IPS-NIHi11 (cell line): ENCODE measurements around the gene EHD4.

Experiments
- DNase-seq: peaks from one replicate; pipeline ENCODE4 v3.0.0; 2012; ENCODE audit warnings: mixed read lengths, low spot score

The EHD4 gene

GRCh38 chr15:41881086-41881485, 91.3 kb downstream of the EHD4 start:
- no peak for DNase-seq

GRCh38 chr15:41880156-41880877, 92.0 kb downstream of the EHD4 start:
- no peak for DNase-seq

- no peak for DNase-seq
Measured at GRCh38 chr15:41879321-41879845, 93.0 kb downstream of the EHD4 start.

- no peak for DNase-seq
Measured at GRCh38 chr15:41878355-41878699, 94.0 kb downstream of the EHD4 start.

- DNase-seq, result peak; percentile 70
Measured at GRCh38 chr15:41877631-41878354, 94.6 kb downstream of the EHD4 start.

GRCh38 chr15:41876689-41877088, 95.7 kb downstream of the EHD4 start:
- no peak for DNase-seq

- no peak for DNase-seq
Measured at GRCh38 chr15:41876007-41876406, 96.3 kb downstream of the EHD4 start.

- no peak for DNase-seq
Measured at GRCh38 chr15:41874736-41875135, 97.6 kb downstream of the EHD4 start.

- DNase-seq, result no peak
Measured at GRCh38 chr15:41873711-41874110, 98.6 kb downstream of the EHD4 start.

- no peak for DNase-seq
Measured at GRCh38 chr15:41872166-41872747, 100.1 kb downstream of the EHD4 start.

- no peak for DNase-seq
Measured at GRCh38 chr15:41871175-41871905, 101.0 kb downstream of the EHD4 start.

GRCh38 chr15:41870689-41871081, 101.7 kb downstream of the EHD4 start:
- no peak for DNase-seq

GRCh38 chr15:41869770-41870688, 102.3 kb downstream of the EHD4 start:
- DNase-seq, result no peak

- DNase-seq, result no peak
Measured at GRCh38 chr15:41868321-41868720, 104.0 kb downstream of the EHD4 start.

GRCh38 chr15:41866872-41867579, 105.3 kb downstream of the EHD4 start:
- DNase-seq, result no peak

- DNase-seq, result no peak
Measured at GRCh38 chr15:41866263-41866703, 106.1 kb downstream of the EHD4 start.

GRCh38 chr15:41865490-41866055, 106.8 kb downstream of the EHD4 start:
- DNase-seq, result no peak

GRCh38 chr15:41862515-41863116, 109.7 kb downstream of the EHD4 start:
- peak; percentile 75 for DNase-seq

GRCh38 chr15:41861736-41862356, 110.5 kb downstream of the EHD4 start:
- DNase-seq, result no peak
